OCI-LY1 (cell line): ENCODE results near the gene VTI1A.

Experiments
- EZH2 ChIP-seq: fragments of 200-600 bp; sonication (generic), shearing (Covaris generic); IDR thresholded peaks from 2 replicates; pipeline ENCODE4 v1.8.0; 2017; ENCODE audit warnings: borderline replicate concordance, mixed run types, mild to moderate bottlenecking, antibody characterized with exemption, low read length, moderate library complexity, mixed read lengths
- TF ChIP-seq, protein P1 (sequence below): fragments of 200-600 bp; sonication (generic), shearing (Covaris generic); IDR thresholded peaks from 2 replicates; pipeline ENCODE4 v1.5.1; 2017; ENCODE audit warnings: mild to moderate bottlenecking, antibody characterized with exemption, low read length, moderate library complexity, mixed read lengths

DNA sequence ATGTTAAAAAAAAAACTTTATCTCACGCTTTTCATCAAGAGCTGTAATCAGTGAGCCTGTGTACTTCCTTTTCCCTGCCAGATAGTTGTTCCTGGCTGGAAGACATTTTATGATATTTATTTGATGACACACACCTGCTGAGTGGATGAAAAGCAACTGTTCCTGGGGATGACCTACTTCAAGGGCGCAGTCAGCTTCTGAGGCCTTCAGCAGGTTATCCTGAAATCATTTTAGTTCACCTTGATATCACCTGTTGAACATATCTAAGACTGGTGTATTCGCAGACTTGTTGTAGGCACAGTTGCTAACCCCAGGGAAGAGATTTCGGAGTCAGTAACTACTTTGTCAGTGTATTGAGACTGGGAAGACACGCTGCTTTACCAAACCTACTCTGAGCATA is 268.6 kb downstream of the VTI1A start:
- no peak for TF ChIP-seq EZH2
- TF ChIP-seq, protein P1, sequence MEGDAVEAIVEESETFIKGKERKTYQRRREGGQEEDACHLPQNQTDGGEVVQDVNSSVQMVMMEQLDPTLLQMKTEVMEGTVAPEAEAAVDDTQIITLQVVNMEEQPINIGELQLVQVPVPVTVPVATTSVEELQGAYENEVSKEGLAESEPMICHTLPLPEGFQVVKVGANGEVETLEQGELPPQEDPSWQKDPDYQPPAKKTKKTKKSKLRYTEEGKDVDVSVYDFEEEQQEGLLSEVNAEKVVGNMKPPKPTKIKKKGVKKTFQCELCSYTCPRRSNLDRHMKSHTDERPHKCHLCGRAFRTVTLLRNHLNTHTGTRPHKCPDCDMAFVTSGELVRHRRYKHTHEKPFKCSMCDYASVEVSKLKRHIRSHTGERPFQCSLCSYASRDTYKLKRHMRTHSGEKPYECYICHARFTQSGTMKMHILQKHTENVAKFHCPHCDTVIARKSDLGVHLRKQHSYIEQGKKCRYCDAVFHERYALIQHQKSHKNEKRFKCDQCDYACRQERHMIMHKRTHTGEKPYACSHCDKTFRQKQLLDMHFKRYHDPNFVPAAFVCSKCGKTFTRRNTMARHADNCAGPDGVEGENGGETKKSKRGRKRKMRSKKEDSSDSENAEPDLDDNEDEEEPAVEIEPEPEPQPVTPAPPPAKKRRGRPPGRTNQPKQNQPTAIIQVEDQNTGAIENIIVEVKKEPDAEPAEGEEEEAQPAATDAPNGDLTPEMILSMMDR: no peak
